ENCODE measurements around the gene SLC35E1.

The SLC35E1 gene

DNA sequence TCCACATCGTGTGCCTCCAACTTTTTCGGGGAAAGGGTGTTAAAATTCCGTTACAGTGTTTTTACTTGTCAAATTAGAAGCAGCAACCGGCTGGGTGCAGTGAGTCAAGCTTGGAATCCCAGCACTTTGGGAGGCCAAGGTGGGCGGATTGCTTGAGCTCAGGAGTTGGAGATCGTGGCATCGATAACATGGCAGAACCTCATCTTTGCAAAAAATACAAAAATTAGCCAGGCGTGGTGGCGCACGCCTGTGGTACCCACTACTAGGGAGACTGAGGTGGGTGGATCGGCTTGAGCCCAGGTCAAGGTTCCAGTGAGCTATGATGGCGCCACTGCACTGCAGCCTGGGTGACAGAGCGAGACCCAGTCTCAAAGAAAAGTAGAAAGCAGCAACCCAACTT is 1.1 kb upstream of the SLC35E1 start:
- TF ChIP-seq, protein P1, sequence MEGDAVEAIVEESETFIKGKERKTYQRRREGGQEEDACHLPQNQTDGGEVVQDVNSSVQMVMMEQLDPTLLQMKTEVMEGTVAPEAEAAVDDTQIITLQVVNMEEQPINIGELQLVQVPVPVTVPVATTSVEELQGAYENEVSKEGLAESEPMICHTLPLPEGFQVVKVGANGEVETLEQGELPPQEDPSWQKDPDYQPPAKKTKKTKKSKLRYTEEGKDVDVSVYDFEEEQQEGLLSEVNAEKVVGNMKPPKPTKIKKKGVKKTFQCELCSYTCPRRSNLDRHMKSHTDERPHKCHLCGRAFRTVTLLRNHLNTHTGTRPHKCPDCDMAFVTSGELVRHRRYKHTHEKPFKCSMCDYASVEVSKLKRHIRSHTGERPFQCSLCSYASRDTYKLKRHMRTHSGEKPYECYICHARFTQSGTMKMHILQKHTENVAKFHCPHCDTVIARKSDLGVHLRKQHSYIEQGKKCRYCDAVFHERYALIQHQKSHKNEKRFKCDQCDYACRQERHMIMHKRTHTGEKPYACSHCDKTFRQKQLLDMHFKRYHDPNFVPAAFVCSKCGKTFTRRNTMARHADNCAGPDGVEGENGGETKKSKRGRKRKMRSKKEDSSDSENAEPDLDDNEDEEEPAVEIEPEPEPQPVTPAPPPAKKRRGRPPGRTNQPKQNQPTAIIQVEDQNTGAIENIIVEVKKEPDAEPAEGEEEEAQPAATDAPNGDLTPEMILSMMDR (conservative IDR thresholded peaks at IDR 0.05; ENCODE audit: low read length): no peak
- peak overlapping the region; percentile 94 for H3K4me3 ChIP-seq (ENCODE audit: low read length)
- DNase-seq (ENCODE audit: low read depth): no peak

- DNase-seq (ENCODE audit: low read depth): peak; percentile 13
- TF ChIP-seq, protein P1 (conservative IDR thresholded peaks at IDR 0.05; ENCODE audit: low read length): no peak
- H3K4me3 ChIP-seq (ENCODE audit: low read length): peak overlapping the region; percentile 73
Observed at GRCh38 chr19:16571822-16572331, 338 bp downstream of the SLC35E1 start.

- DNase-seq (ENCODE audit: low read depth): peak; percentile 18
- TF ChIP-seq, protein P1 (conservative IDR thresholded peaks at IDR 0.05; ENCODE audit: low read length): no peak
- H3K4me3 ChIP-seq (ENCODE audit: low read length): peak overlapping the region; percentile 73
Observed at GRCh38 chr19:16571283-16571682, 932 bp downstream of the SLC35E1 start.

DNA sequence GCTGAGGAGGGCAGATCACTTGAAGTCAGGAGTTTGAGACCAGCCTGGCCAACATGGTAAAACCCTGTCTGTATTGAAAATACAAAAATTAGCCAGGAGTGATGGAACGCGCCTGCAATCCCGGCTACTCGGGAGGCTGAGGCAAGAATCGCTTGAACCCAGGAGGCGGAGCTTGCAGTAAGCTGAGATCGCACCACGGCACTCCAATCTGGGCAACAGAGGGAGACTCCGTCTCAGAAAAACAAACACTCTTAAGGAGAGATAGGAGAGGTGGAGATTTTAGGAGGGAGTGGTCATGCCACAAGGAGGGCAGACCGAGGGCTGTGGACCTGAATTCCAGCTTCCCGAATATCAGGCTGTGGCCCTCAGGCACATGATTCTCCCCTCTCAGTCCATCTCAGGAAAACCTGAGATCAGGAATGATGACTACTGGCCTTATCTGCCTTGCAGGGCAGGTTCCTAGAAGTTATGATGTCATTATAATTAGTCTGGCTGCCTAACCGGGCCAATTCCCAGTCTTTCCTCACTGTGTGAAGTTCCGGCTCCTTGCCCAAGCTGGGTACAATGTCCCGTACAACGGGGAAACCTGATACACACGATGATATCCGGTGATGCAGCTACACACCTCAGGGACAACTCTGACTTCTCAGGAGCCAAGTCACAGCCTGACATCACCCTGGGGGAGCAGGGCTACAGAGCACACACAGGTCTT is 2.5 kb downstream of the SLC35E1 start:
- TF ChIP-seq, protein P1 (conservative IDR thresholded peaks at IDR 0.05; ENCODE audit: low read length): no peak
- DNase-seq (ENCODE audit: low read depth): no peak
- no peak overlapping the region for H3K4me3 ChIP-seq (ENCODE audit: low read length)

- H3K4me3 ChIP-seq (ENCODE audit: low read length): no peak overlapping the region
- TF ChIP-seq, protein P1 (conservative IDR thresholded peaks at IDR 0.05; ENCODE audit: low read length): no peak
Observed at GRCh38 chr19:16566702-16567101, 5.5 kb downstream of the SLC35E1 start.

DNA sequence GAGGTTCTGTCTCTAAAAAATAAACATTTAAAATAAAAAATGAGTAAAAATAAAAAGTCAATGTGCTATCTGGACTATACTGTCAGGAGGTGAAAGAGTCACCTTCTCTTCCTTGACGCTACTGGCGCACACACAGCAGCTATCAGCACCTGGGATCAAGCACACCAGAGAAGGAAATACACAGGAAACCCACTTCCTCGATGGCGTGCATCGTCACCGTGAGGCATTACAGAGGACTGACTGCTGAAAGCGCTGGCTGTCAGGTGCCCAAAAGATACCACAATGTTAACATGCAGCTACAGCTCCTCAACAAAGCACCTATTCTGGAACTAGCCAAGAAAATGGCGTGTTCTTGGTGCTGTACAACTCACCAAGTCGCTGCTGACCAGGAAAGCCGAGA is 6.1 kb downstream of the SLC35E1 start:
- H3K4me3 ChIP-seq (ENCODE audit: low read length): no peak overlapping the region
- DNase-seq (ENCODE audit: low read depth): no peak
- TF ChIP-seq, protein P1 (conservative IDR thresholded peaks at IDR 0.05; ENCODE audit: low read length): no peak

More at GRCh38 chr19:16566702-16567101, 5.5 kb downstream of the SLC35E1 start:
- DNase-seq (ENCODE audit: low read depth): no peak

DNA sequence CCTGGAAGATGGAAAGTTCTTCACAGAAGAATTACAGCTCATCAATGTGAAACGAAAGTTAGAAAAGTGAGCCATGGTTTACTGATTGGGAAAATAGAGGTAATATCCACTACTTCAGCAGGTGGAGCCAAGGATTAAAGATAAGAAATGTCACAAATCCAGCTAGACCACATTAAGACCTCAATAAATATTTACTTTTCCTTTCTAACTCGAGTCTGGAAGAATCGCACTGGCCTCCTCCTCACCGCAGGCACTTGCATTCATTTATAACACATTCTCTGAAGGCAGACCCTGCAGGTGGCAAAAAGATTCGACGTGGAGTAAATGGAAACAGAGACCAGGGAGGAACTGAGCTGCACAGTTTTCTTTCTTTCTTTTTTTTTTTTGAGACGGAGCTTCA is 7.4 kb downstream of the SLC35E1 start:
- no peak overlapping the region for H3K4me3 ChIP-seq (ENCODE audit: low read length)
- TF ChIP-seq, protein P1 (conservative IDR thresholded peaks at IDR 0.05; ENCODE audit: low read length): no peak
- no peak for DNase-seq (ENCODE audit: low read depth)

Measured in AG10803 (cell line).